Astrocyte of the cerebellum (primary cell): ENCODE data around the gene PATZ1.

Experiments used
- DNase-seq: peaks from one replicate; pipeline ENCODE4 v3.0.0-alpha.2; 2011; ENCODE audit warnings: low read depth
- H3K4me3 ChIP-seq: 2 replicates; pipeline ENCODE4 v1.5.1; 2011; ENCODE audit warnings: mild to moderate bottlenecking, low read depth, low read length, moderate library complexity
- in situ Hi-C: cut with HindIII; loops from 2 replicates; pipeline ENCODE4 v1.10.0; 2017; ENCODE audit warnings: low sequenced_read_pairs
- TF ChIP-seq, protein P1 (sequence below): IDR thresholded peaks from 2 replicates; pipeline ENCODE4 v1.5.1; 2012; ENCODE audit warnings: low read length, low read depth, moderate library complexity, mild to moderate bottlenecking; ENCODE audit errors: missing control alignments

Gene PATZ1

GRCh38 chr22:31290494-31291471 is 55.4 kb downstream of the PATZ1 start:
- in situ Hi-C loops: no loop called here
- H3K4me3 ChIP-seq: peak overlapping the region; percentile 49
- TF ChIP-seq, protein P1, sequence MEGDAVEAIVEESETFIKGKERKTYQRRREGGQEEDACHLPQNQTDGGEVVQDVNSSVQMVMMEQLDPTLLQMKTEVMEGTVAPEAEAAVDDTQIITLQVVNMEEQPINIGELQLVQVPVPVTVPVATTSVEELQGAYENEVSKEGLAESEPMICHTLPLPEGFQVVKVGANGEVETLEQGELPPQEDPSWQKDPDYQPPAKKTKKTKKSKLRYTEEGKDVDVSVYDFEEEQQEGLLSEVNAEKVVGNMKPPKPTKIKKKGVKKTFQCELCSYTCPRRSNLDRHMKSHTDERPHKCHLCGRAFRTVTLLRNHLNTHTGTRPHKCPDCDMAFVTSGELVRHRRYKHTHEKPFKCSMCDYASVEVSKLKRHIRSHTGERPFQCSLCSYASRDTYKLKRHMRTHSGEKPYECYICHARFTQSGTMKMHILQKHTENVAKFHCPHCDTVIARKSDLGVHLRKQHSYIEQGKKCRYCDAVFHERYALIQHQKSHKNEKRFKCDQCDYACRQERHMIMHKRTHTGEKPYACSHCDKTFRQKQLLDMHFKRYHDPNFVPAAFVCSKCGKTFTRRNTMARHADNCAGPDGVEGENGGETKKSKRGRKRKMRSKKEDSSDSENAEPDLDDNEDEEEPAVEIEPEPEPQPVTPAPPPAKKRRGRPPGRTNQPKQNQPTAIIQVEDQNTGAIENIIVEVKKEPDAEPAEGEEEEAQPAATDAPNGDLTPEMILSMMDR: no peak
- peak; percentile 62 for DNase-seq

- no peak for DNase-seq
- no peak overlapping the region for H3K4me3 ChIP-seq
- in situ Hi-C loops: no loop called here
- TF ChIP-seq, protein P1: no peak
Measured at GRCh38 chr22:31289344-31289743, 56.8 kb downstream of the PATZ1 start.

DNA sequence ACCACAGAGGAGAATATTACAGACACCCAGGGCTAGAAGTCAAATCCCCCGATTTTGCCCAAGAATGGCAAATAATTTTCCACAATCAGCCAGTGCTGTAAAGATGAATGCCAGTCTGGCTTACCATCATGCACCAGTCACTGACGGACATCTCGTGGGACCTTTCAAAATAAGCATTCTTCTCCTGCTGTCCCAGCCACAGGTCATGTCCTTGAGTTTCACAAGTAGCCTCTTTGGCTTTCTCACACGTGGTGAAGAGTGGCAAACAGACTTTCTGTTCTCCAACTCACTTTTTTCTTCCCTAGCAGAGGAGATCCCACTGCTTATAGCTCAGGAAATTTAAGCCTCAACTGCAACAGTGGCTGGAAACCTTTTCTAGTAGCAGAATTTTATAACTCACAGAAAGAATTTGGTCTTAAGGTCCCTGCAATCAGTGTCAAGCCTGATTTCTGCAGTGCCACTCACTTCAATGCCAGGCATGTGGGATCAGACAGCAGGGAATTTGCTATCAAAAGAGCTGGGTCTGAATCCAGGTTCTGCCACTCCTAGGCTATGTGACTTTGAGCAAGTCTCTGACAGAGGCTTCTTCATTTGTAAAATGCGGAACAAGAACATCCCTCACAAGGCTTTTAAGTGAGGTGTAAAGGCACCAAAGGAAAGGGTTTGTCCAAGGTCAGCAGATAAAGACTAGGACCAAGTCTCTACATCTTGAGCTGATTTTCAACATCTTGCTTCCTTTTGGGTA is 57.5 kb downstream of the PATZ1 start:
- in situ Hi-C loops: no loop called here
- H3K4me3 ChIP-seq: no peak overlapping the region
- TF ChIP-seq, protein P1: no peak
- no peak for DNase-seq

DNA sequence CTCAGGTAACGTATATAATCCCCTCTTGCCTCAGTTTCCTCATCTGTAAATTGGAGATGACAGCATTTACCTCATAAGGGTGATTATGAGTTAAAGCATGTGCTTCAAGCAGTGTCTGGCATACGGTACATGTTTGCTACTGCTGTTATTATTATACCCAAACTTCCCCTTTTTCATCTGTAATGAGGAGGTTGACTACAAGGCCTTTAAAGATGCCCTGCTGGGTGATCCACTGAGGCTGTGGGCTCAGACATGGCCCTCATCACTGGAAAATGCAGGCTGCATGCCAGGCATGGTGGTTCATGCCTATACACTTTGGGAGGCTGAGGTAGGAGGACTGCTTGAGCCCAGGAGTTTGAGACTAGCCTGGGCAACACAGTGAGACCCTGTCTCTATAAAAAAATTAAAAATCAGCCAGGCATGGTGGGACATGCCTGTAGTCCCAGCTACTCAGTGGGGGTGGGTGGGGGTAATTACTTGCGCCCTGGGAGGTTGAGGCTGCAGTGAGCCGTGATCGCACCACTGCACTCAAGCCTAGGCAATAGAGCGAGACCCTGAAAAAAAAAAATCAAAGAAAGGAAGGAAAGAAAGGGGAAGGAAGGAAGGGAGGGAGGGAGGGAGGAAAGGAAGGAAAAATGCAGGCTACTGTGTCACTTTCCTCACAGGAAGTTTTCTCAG is 58.2 kb downstream of the PATZ1 start:
- DNase-seq: no peak
- in situ Hi-C loops: no loop called here
- TF ChIP-seq, protein P1: no peak
- H3K4me3 ChIP-seq: no peak overlapping the region

GRCh38 chr22:31286360-31287255 is 59.5 kb downstream of the PATZ1 start:
- no peak overlapping the region for H3K4me3 ChIP-seq
- TF ChIP-seq, protein P1: no peak
- no peak for DNase-seq
- in situ Hi-C loops: no loop called here
